Upper lobe of right lung (tissue), 1 donor: ENCODE data around the gene MYOT. TPM values are rescaled to one million over a fixed set of nuclear protein-coding genes. Genes with fewer than 3 reads are reported as not detected.

Experiments
- ATAC-seq: fragments of 200-7000 bp; cut with Tn5 transposase; one replicate; pipeline ENCODE4 v1.9.1; 2020; ENCODE audit warnings: mild to moderate bottlenecking, moderate library complexity
- DNase-seq: peaks from one replicate; pipeline ENCODE4 v3.0.0-alpha.2; 2020
- H3K27ac ChIP-seq: fragments of 200-600 bp; one replicate; pipeline ENCODE4 v1.8.0; 2022
- H3K27me3 ChIP-seq: fragments of 200-600 bp; one replicate; pipeline ENCODE4 v1.8.0; 2022; ENCODE audit warnings: mild to moderate bottlenecking
- H3K36me3 ChIP-seq: fragments of 200-600 bp; one replicate; pipeline ENCODE4 v1.8.0; 2022
- H3K4me1 ChIP-seq: fragments of 200-600 bp; one replicate; pipeline ENCODE4 v1.8.0; 2022
- H3K4me3 ChIP-seq: fragments of 200-600 bp; one replicate; pipeline ENCODE4 v1.8.0; 2022; ENCODE audit warnings: mild to moderate bottlenecking
- H3K9me3 ChIP-seq: fragments of 200-600 bp; one replicate; pipeline ENCODE4 v1.8.0; 2022
- intact Hi-C: fragments of 100-400 bp; cut with DNase I; formaldehyde crosslinking; loops from one replicate; pipeline ENCODE4 v1.11.0; 2022
- long read RNA-seq: library from polyadenylated mRNA; unstranded; transcript quantifications from one replicate; pipeline ENCODE4 v2.0.0, GENCODE V29; 2021
- total RNA-seq: library from RNA; stranded (reverse); fragmentation: NEBNext Ultra II Directional; extraction: Animal tissue kit (Norgen Biotek cat#: 25700); gene quantifications from one replicate; pipeline ENCODE4 v1.2.1, GENCODE V29; 2021
- TF ChIP-seq, protein P1 (sequence below): fragments of 200-600 bp; IDR thresholded peaks from one replicate; pipeline ENCODE4 v1.8.0; 2022; ENCODE audit warnings: antibody characterized with exemption
- donor health status: DM: no; HTN: yes; CAD: no; lungs with severe emphysema.

MYOT gene, protein sequence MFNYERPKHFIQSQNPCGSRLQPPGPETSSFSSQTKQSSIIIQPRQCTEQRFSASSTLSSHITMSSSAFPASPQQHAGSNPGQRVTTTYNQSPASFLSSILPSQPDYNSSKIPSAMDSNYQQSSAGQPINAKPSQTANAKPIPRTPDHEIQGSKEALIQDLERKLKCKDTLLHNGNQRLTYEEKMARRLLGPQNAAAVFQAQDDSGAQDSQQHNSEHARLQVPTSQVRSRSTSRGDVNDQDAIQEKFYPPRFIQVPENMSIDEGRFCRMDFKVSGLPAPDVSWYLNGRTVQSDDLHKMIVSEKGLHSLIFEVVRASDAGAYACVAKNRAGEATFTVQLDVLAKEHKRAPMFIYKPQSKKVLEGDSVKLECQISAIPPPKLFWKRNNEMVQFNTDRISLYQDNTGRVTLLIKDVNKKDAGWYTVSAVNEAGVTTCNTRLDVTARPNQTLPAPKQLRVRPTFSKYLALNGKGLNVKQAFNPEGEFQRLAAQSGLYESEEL
- total RNA-seq: not detected
- long read RNA-seq, partial matches to known transcripts: 0 of 3 reads
- long read RNA-seq, other reads (novel, unspliced or antisense): 3 of 3 reads

DNA sequence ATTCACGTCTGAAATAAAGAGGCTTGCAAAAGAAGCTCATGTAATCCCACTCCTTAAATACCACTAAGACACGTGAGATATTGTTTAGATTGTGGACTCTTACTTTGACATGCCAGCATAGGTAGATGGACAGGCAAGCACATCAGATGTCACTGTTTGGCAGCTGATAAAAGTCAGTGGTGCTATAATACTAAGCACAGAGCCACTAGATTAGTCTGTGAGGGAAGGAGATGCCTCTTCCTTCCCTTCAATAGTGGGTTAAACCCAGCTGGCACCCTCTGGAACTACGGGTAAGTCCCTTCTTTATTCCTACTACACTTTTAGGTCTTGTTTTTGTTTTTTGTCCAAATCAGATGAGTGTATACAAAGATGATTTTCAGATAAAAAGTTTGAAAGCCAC is at the start of gene MYOT:
Gene MYOT (plus strand): TSS at position 197 of the 400 bp plus-strand sequence. CDS start 2,792 bp downstream, outside the sequence.
- H3K36me3 ChIP-seq: no peaks in the 10 kb centered on the region
- intact Hi-C loops: no loop called here
- no peak within 1 kb of the TSS for H3K4me3 ChIP-seq
- DNase-seq: no peak
- no peaks in the 10 kb centered on the region for H3K4me1 ChIP-seq
- H3K9me3 ChIP-seq: no peaks in the 10 kb centered on the region
- no peaks in the 10 kb centered on the region for H3K27me3 ChIP-seq
- no peak within 1 kb of the TSS for H3K27ac ChIP-seq
- TF ChIP-seq, protein P1, sequence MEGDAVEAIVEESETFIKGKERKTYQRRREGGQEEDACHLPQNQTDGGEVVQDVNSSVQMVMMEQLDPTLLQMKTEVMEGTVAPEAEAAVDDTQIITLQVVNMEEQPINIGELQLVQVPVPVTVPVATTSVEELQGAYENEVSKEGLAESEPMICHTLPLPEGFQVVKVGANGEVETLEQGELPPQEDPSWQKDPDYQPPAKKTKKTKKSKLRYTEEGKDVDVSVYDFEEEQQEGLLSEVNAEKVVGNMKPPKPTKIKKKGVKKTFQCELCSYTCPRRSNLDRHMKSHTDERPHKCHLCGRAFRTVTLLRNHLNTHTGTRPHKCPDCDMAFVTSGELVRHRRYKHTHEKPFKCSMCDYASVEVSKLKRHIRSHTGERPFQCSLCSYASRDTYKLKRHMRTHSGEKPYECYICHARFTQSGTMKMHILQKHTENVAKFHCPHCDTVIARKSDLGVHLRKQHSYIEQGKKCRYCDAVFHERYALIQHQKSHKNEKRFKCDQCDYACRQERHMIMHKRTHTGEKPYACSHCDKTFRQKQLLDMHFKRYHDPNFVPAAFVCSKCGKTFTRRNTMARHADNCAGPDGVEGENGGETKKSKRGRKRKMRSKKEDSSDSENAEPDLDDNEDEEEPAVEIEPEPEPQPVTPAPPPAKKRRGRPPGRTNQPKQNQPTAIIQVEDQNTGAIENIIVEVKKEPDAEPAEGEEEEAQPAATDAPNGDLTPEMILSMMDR: no peak
- ATAC-seq: no peak

DNA sequence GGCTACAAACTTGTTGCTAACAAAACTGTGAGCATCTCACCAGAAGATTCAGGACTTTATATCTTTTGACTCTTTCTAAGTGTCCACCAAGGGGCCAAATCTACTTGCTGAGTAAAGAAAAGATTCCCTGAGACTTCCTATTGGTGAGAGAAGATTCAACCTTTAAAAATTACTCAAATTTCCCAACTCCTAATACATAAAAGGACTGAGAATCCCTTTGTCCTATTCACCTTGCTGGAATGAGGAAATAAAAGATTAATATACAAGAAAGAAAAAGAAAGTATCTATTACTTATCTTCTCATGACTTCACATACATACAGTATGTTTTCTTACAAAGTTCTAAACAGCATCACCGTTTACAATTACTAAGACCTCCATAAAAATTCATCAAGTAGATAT is 47.9 kb upstream of the MYOT start:
- no peaks in the 10 kb centered on the region for H3K4me1 ChIP-seq
- H3K4me3 ChIP-seq: no peak overlapping the region
- intact Hi-C loops: no loop called here
- DNase-seq (no peak), ATAC-seq (no peak)
- no peak overlapping the region for H3K27ac ChIP-seq
- H3K9me3 ChIP-seq: no peaks in the 10 kb centered on the region
- no peaks in the 10 kb centered on the region for H3K36me3 ChIP-seq
- TF ChIP-seq, protein P1: no peak
- no peaks in the 10 kb centered on the region for H3K27me3 ChIP-seq

GRCh38 chr5:137822158-137822764 is 45.4 kb upstream of the MYOT start:
- Histone ChIP-seq H3K27me3 (no peaks in the 10 kb centered on the region), H3K27ac (no peak overlapping the region), H3K36me3 (no peaks in the 10 kb centered on the region), H3K4me3 (no peak overlapping the region), H3K9me3 (no peaks in the 10 kb centered on the region), H3K4me1 (no peaks in the 10 kb centered on the region)
- DNase-seq (no peak), ATAC-seq (no peak)
- TF ChIP-seq, protein P1: peak; percentile 25
- intact Hi-C loops: no loop called here

DNA sequence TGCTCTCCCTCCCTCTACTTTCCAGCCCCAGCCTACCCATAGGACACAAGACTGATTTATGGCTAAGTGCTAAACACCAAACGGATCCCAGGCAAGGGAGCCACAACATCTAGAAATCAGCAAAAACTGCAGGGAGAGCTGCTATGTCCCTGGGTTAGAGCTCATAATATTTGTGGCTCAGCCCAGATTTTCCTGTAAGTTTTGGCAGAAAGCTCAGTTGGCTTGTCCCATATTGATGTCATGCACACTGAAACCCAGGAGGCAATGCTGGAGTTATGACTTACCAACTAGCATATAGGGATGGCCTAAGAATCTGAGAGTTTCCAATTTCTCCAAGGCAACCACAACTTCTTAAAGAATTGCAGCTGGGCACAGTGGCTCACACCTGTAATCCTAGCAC is 44.7 kb upstream of the MYOT start:
- DNase-seq: no peak
- TF ChIP-seq, protein P1: no peak
- no peak for ATAC-seq

GRCh38 chr5:137825165-137825564 is 42.5 kb upstream of the MYOT start:
- intact Hi-C loops: no loop called here
- no peak overlapping the region for H3K27ac ChIP-seq
- DNase-seq: no peak

More for the DNA sequence above, 44.7 kb upstream of the MYOT start:
- Histone ChIP-seq H3K27me3 (no peaks in the 10 kb centered on the region), H3K9me3 (no peaks in the 10 kb centered on the region), H3K4me1 (no peaks in the 10 kb centered on the region), H3K27ac (no peak overlapping the region), H3K4me3 (no peak overlapping the region), H3K36me3 (no peaks in the 10 kb centered on the region)
- intact Hi-C loops: no loop called here

More at GRCh38 chr5:137825165-137825564, 42.5 kb upstream of the MYOT start:
- ATAC-seq: peak; percentile 69
- H3K4me3 ChIP-seq: no peak overlapping the region
- H3K27me3 ChIP-seq: no peaks in the 10 kb centered on the region
- TF ChIP-seq, protein P1: no peak
- no peaks in the 10 kb centered on the region for H3K9me3 ChIP-seq
- no peaks in the 10 kb centered on the region for H3K36me3 ChIP-seq
- no peaks in the 10 kb centered on the region for H3K4me1 ChIP-seq
